ENCODE measurements around the gene FURIN.

- TF ChIP-seq EZH2phosphoT487 (IDR thresholded peaks at IDR 0.05; ENCODE audit: low read length) (no peak), EZH2 (optimal IDR thresholded peaks at IDR 0.05; ENCODE audit: low read depth, low read length) (no peak)
- TF ChIP-seq, protein P1, sequence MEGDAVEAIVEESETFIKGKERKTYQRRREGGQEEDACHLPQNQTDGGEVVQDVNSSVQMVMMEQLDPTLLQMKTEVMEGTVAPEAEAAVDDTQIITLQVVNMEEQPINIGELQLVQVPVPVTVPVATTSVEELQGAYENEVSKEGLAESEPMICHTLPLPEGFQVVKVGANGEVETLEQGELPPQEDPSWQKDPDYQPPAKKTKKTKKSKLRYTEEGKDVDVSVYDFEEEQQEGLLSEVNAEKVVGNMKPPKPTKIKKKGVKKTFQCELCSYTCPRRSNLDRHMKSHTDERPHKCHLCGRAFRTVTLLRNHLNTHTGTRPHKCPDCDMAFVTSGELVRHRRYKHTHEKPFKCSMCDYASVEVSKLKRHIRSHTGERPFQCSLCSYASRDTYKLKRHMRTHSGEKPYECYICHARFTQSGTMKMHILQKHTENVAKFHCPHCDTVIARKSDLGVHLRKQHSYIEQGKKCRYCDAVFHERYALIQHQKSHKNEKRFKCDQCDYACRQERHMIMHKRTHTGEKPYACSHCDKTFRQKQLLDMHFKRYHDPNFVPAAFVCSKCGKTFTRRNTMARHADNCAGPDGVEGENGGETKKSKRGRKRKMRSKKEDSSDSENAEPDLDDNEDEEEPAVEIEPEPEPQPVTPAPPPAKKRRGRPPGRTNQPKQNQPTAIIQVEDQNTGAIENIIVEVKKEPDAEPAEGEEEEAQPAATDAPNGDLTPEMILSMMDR (IDR thresholded peaks at IDR 0.05; ENCODE audit: low read length), result no peak
Observed at GRCh38 chr15:90914305-90915080, 46.1 kb downstream of the FURIN start.

Data from MM.1S (cell line).